NCI-H2171 (cell line): ENCODE measurements around the gene SMO.
A peak's percentile ranks its signal among the peaks of the same experiment; 100 is the strongest.
"Not testable (repeated sequence)": the region's sequence is repeated elsewhere in the genome, so short reads cannot be mapped to it uniquely, and the experiment has no call there.

Experiments
- DNase-seq: peaks from one replicate; lab custom pipeline; 2025; lab: John Stamatoyannopoulos, UW

The SMO gene

DNA sequence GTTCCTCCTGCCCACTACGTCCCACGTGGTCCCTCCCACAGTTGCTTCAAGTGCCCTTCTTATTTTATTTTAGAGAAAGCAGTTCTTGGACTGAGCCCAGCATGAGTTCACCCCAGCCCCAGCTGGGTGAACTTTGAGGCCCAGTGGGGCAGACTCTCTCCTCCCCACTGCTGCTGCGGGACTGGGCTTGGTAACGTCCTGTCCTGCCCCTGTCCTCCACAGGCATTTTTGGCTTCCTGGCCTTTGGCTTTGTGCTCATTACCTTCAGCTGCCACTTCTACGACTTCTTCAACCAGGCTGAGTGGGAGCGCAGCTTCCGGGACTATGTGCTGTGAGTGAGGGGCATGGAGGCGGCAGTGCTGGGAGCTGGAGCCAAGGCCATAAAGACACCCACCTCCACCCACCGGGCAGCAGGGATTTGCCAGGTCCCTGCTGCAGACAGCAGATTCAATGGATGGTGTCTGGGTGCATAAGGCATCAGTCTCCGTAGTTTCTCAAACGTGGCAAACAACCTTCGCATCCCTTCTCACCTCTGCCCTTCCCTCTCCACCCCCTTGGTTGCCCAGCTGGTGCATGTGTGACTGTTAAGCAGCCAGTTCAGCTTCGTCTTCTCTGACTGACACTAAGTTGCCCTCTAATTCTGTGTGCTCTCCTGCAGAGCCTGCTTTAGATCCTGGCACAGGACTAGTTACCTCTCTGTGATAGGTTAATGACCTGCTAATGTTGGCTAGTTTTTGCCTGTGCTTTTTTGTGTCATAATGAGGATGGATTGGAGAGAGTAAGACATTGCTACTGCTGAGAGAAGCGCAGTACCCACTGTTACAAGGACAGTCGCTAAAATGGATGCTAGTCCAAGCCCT is 20.9 kb downstream of the SMO start:
- no peak for DNase-seq

DNA sequence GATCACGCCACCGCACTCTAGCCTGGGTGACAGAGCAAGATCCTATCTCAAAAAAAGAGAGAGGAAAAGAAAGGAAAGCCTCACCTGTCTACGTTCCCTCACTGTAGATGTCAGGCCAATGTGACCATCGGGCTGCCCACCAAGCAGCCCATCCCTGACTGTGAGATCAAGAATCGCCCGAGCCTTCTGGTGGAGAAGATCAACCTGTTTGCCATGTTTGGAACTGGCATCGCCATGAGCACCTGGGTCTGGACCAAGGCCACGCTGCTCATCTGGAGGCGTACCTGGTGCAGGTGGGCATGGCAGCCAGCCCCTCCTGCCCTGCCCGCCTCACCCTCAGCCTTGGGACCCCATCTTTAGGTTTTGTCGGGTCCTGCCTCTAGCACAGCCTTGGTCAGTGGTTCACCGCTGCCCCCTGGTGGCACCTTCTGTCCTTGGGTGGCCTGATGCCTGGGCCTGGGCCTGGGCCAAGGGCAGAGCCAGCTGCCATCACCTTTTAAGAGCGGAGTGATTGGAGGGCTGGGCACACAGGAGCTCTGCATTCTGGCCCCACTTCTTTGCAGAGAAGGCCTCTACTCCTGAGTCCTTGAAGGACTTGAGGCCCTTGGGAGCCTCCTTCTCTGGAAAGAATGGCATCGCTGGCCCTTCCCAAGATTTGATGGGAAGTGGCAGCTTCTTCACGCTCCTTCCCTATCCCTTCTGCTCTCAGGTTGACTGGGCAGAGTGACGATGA is 22.0 kb downstream of the SMO start:
- DNase-seq: peak; percentile 27

DNA sequence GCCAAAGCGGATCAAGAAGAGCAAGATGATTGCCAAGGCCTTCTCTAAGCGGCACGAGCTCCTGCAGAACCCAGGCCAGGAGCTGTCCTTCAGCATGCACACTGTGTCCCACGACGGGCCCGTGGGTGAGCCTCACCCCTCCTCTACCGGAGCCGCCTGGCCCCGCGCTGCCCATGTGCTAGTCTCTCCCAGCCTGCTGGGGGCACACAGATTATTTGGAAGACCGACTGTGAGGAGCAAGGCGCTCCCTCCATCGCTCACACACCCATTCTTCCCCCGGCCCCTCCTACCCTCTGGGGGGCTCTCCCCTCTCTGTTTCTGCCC is 22.5 kb downstream of the SMO start:
- DNase-seq: no peak

GRCh38 chr7:129212126-129212525 is 23.7 kb downstream of the SMO start:
- DNase-seq: no peak

DNA sequence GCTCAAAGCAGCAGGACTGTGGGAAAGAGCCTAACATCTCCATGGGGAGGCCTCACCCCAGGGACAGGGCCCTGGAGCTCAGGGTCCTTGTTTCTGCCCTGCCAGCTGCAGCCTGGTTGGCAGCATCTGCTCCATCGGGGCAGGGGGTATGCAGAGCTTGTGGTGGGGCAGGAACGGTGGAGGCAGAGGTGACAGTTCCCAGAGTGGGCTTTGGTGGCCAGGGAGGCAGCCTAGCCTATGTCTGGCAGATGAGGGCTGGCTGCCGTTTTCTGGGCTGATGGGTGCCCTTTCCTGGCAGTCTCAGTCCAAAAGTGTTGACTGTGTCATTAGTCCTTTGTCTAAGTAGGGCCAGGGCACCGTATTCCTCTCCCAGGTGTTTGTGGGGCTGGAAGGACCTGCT is 24.2 kb downstream of the SMO start:
- no peak for DNase-seq

DNA sequence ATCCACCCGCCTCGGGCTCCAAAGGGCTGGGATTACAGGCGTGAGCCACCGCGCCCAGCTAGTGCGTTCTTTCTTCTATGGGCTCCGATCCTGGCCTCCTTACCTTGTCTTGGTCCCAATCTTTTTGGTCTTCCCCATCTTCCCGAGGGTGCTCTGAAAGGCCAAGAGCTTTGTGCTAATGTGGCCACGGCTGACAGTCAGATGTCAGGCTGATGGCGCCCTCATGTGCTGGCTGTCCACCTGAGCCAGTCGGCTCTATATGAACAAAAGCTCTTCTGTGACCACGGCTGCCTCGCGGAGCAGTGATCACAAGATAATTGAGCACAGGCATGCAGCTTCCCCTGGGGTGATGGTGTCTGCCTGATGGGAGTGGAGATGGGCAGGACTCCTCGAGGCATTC is 25.4 kb downstream of the SMO start:
- DNase-seq: no peak

GRCh38 chr7:129215691-129216090 is 27.3 kb downstream of the SMO start:
- not testable (repeated sequence) for DNase-seq

- not testable (repeated sequence) for DNase-seq
These were observed 27.8 kb downstream of the SMO start for GRCh38 chr7:129216101-129216715.

DNA sequence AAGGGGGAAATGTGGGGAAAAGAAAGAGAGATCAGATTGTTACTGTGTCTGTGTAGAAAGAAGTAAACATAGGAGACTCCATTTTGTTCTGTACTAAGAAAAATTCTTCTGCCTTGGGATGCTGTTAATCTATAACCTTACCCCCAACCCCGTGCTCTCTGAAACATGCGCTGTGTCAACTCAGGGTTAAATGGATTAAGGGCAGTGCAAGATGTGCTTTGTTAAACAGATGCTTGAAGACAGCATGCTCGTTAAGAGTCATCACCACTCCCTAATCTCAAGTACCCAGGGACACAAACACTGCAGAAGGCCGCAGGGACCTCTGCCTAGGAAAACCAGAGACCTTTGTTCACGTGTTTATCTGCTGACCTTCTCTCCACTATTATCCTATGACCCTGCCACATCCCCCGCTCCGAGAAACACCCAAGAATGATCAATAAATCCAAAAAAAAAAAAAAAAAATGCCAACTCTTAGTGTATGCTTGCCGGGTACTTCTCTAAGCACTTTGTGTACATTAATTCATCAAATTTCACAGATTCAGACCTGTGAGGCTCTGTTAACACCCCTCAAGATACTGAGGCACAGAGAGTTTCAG is 28.5 kb downstream of the SMO start:
- DNase-seq: not testable (repeated sequence)

GRCh38 chr7:129218514-129219062 is 30.2 kb downstream of the SMO start:
- DNase-seq: peak; percentile 68

DNA sequence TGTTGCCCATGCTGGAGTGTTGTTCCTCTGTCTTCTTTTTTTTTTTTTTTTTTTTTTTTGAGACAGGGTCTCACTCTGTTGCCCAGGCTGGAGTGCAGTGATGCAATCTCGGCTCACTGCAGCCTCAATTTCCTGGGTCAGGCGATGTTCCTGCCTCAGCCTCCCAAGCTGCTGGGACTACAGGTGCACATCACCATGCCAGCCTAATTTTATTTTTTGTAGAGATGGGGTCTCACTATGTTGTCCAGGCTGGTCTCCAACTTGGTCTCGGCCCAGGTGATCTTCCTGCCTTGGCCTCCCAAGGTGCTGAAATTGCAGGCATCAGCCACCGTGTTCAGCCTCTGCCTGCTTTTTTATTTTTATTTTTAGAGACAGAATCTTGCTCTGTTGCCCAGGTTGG is 30.7 kb downstream of the SMO start:
- DNase-seq: not testable (repeated sequence)

DNA sequence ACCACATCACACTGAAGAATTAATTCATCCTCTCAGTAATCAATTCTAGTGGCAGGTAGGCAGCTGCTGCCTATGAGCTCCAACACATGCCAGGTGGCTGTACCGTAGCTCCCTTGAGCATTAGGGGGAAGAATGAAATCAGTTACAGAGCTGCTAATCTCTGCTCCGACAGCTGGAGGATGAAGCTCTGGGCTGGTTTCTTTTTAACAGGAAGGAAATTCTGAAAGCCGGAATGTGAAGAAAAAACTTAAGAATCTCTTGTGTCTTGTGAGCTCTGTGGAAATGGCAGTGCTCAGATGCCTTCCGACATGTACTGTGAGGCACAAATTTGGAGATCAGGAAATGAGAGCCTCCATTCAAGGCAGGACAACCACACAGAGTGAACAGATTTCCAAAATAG is 33.6 kb downstream of the SMO start:
- peak; percentile 86 for DNase-seq

DNA sequence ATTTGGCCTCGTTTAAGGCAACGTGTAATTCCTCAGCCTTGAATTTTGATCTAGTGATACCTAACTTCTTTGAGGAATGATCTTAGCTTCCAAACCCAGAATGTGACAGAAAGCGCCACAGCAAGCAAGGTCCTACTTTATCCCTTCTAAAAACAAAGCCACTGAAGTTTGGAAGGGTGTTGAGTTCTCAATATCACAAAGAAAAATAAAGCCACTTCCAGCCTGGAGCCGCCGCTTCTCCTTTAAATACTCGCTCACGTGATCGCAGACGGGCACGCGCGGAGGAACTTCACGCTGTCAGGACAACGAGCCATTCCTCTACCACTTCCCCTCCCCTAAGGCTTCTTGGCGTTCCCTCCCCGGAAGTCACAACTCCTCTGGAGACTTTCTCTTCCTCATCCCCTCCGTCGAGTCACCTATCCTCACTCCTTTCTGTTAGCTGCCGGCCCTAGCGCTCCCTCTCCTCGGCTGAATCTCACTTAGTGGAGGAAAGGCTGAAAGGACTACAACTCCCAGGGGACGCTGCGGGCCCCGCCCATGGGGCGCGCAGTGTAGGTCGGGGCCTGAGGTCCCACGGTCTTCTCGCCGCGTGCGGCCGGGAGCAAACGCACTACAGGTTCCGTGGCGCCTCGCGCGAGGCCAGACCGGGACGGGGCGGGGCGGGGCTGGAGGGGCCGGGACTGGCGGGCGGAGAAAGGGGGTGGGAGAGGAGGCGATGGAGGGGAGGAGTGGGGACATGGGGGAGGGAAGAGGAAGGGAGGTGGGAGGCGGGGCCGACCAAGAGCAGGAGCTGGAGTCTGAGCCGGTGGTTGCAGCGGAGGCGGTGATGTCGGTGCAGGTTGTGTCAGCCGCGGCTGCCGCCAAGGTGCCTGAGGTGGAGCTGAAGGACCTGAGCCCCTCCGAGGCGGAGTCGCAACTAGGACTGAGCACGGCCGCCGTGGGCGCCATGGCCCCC is 36.1 kb downstream of the SMO start, which contains the start of gene AHCYL2:
Gene AHCYL2 (plus strand): TSS at position 780 of the 955 bp plus-strand sequence.
- DNase-seq: peak; percentile 96

DNA sequence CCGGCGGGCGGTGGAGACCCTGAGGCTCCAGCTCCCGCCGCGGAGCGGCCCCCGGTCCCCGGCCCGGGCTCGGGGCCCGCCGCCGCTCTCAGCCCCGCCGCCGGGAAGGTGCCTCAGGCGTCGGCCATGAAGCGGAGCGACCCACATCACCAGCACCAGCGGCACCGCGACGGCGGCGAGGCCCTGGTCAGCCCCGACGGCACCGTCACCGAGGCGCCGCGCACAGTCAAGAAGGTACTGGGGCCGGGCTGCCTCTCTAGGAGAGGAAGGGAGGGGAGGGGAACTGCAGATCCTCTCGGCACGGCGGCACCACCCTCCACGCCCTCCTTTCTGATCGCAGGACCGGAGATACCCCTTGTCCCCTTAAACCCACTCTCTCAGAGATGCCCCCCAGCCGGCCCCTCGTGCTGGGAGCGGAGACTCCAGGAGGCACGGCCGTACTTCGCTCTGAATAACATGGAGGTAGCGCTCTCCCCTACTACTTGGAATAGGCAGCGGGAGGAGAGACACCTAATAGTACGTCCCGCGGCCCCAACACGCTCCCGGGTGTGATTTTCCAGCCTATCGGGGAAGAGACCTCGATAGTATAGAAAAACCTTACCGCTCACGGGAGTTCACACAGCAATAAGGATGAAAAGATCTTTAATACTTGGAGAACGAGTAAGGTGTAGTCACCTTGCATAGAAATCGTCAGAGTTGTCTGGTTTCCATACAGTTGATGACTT is 36.9 kb downstream of the SMO start:
- peak; percentile 28 for DNase-seq

DNA sequence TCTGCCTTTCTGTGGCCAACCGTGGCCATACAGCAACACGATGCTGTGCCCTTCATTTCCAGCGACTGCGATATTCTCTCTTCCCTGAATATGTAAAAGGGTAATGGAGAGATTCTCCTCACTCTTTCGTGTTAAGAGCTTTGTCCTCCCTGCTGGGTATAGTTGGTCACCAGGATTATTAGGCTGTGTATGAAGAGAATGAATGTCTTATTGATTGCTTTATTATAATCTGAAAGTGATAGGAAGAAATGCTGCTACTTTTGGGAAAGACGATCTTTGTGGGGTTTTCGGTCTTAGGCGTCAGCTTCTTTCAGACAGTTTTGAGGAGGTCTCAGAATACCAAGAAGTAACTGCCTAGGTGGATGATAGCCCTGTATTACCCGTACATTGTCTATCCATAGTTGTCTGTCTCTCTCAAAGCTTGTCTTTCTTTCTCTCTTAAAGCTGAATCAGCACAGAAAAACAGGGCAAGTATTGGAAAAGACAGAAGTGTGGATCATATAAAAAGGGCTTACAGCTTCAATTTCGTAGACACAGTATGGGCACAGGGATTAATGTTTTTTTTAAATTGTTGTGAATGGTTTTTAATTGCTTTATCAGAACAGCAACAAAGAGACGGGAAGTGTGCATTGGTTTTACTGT is 37.6 kb downstream of the SMO start:
- no peak for DNase-seq

DNA sequence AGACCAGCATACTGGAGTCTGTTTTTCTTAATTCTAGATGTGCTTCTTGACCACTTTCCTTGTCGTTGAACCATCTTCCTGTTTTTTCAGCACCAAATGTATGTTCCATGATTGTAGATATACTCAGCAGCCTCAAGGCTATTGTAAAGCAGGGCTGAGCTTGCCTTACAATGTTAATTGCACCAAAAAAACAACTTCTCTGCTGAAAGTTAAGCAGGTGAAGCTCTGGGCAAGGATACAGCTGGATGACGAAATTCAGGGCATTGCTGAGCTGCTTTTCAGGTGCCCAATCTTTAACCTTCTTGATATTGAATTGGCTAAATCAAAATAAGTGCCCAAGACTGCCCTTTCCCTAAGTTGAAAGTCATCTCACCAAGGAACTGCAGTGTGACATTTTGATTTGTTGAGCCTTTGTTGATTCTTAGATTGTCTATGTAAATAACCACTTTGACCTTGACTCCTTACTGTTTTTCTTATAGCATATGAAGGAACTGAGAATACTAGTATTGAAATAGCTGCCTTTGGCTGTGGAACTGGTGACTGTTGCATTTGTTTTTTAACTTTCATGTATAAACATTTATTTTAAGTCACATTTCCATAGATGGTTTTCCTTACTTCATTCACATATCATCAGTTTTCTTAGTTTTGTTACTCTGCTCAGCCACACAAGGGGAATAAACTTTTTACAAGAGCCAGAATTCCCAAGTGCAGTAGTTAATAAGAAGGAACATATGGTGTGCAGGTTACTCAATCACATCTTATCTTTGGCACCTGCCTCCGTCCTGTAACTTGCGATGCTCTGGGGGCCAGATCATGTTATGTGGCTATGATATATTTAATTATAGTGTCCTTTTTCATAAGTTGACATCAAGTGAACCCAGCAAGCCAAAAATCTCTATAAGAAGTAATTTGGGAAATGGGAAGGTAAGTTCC is 39.5 kb downstream of the SMO start:
- DNase-seq: peak; percentile 25

DNA sequence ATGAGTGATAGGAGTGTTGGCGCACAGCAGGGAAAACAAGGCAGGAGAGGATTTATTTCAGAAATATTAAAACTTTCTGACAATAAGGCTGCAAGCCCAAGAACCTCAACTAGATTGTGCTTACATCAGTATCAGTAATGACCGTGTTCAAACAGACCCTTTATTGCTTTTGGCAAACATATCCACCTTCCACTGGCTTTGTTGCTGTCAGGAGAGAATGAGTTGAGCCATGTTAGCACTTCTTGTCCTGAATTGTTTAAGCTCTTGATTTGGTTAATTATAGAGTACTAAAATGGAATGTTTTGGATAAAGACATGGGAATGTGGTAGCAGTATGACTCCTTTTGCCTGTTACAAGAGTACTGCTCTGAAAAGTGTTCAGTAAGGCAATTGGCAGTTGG is 40.2 kb downstream of the SMO start:
- DNase-seq: no peak

DNA sequence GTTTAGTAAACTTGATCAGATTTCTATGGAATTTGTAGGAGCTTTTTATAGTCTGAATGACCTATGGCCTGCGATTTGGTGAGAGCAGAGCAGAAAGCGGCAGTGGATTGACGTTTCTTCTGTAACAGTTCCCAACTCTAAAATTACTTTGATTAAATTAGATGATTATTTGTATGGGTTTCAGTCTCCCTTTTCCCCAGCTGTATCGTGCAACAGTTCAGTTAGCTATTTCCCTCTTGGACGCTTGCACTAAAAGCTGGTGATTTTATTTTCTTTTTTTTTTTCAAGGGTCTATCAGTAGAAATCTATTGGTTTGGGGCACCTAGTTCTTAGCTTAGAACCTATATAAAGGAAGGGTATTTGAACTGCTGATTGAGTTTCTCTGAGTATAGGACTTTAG is 43.2 kb downstream of the SMO start:
- no peak for DNase-seq

DNA sequence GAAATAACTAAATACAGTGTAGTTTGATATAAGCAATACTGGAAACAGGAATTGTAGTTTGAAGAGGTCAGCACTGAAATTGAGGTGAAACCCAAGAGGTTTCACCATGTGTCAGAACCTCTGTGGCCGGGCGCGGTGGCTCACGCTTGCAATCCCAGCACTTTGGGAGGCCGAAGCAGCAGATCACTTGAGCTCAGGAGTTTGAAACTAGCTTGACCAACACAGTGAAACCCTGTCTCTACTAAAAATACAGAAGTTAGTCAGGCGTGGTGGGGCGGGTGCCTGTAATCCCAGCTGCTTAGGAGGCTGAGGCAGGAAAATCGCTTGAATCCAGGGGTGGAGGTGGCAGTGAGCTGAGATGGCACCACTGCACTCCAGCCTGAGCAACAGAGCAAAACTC is 50.1 kb downstream of the SMO start:
- DNase-seq: no peak
